ENCODE measurements around the gene FJX1. TPM values are rescaled to one million over a fixed set of nuclear protein-coding genes. Genes with fewer than 3 reads are reported as not detected.
"Not testable (repeated sequence)": the region's sequence is repeated elsewhere in the genome, so short reads cannot be mapped to it uniquely, and the experiment has no call there.

The FJX1 gene
- total RNA-seq, 1 donor from 2014 or later: 0.73 TPM

DNA sequence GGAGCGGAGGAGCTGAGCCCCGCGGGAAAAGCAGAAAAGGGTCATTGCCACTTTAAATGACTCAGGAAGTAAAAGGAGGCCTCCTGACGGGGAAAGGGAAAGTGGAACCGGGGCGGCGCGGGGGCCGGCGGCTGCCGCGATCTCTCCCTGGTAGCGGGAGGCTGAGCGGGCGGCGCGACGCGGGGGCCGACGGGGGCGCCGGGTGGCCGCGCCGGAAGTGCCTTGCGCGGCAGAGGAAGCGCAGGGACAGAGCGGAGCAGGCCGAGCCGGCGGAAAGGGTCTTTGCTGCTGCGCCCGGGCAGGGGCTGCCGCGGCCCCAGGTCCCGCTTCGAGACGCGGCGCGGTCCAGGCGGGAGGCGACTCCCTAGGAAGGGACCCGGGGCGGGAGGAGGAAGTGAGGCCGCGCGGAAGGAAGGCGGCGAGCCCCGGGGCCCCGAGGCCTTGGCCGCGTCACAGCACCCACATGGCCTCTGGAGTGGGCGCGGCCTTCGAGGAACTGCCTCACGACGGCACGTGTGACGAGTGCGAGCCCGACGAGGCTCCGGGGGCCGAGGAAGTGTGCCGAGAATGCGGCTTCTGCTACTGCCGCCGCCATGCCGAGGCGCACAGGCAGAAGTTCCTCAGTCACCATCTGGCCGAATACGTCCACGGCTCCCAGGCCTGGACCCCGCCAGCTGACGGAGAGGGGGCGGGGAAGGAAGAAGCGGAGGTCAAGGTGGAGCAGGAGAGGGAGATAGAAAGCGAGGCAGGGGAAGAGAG, 44.6 kb downstream of the FJX1 start, which contains the start of gene TRIM44:
Gene TRIM44, plus strand, starts transcription at position 127 of the 759 bp plus-strand sequence. Its CDS starts 337 bp downstream, at position 464.
- ATAC-seq (peak; percentile 87), DNase-seq (ENCODE audit: low spot score) (peak; percentile 84)

DNA sequence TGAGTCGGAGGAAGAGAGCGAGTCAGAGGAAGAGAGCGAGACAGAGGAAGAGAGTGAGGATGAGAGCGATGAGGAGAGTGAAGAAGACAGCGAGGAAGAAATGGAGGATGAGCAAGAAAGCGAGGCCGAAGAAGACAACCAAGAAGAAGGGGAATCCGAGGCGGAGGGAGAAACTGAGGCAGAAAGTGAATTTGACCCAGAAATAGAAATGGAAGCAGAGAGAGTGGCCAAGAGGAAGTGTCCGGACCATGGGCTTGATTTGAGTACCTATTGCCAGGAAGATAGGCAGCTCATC, 45.1 kb downstream of the FJX1 start:
- ATAC-seq (no peak), DNase-seq (ENCODE audit: low spot score) (no peak)

DNA sequence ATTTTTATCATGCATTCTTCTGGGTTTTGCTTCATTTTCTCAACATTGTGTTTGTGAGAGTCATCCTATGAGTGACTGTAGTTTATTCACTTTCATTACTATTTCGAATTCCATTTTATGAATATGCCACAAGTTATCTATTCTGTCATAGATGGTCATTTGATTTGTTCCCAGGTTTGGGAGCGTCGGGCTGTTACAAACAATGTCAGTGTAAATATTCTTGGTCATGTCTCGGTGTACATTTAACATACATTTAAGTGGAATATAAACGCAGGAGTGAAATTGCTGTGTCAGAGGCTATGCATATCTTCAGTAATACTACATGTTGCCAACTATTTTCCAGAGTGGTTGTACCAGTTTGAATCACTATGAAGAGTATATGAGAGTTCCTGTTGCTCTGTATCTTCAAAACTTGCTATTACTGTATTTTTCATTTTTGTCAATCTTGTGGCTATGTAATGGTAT, 46.7 kb downstream of the FJX1 start:
- DNase-seq (ENCODE audit: low spot score): no peak
- ATAC-seq: no peak

DNA sequence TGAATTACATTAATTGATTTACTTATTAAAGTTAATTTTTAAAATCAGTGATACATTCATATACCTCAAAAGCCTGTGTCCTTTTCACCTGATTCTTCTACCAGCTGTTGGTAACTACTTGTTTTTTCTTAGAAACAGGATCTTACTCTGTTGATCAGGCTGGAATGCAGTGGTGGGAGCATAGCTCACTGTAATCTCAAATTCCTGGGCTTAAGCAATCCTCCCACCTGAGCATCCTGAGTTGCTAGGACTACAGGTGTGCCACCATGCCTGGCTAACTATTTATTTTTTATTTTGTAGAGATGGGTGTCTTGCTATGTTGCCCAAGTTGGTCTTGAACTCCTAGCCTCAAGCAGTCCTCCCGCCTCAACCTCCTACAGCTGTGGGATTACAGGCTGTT, 49.0 kb downstream of the FJX1 start:
- ATAC-seq (no peak), DNase-seq (ENCODE audit: low spot score) (no peak)

- not testable (repeated sequence) for DNase-seq (ENCODE audit: low spot score); ATAC-seq
Measured at GRCh38 chr11:35668350-35668749, 50.1 kb downstream of the FJX1 start.

Other genes starting within 250 kb of the FJX1 start
- gene SLC1A2, start 198.9 kb upstream of the FJX1 start, total RNA-seq: 9.1 TPM
- 1.8 TPM for gene PAMR1, start 92.8 kb upstream of the FJX1 start, total RNA-seq
- 30.8 TPM for gene TRIM44, start 44.3 kb downstream of the FJX1 start, total RNA-seq